SH-SY5Y (cell line): ENCODE results near the gene TBL1X.

Source experiments
- GATA2 ChIP-seq: IDR thresholded peaks from 2 replicates; pipeline ENCODE4 v1.6.1; 2011; ENCODE audit warnings: mild to moderate bottlenecking, low read depth, low read length
- GATA3 ChIP-seq: IDR thresholded peaks from 2 replicates; pipeline ENCODE4 v1.6.1; 2011; ENCODE audit warnings: low read depth, mild to moderate bottlenecking, low read length, moderate library complexity

GRCh38 chrX:9577555-9577954 is 112.7 kb downstream of the TBL1X start:
- TF ChIP-seq GATA3 (no peak), GATA2 (no peak)
